Measurements from ENCODE around the gene FN1. TPM values are rescaled to one million over a fixed set of nuclear protein-coding genes. Genes with fewer than 3 reads are reported as not detected.

Gene FN1
- total RNA-seq, 1 donor from 2014 or later, result 30,644 TPM

- Mint-ChIP-seq H3K4me1 (ENCODE audit: low read depth) (peaks cover 75% of the 10 kb centered on the region), H3K9me3 (ENCODE audit: low read depth) (no peaks in the 10 kb centered on the region), H3K4me3 (ENCODE audit: unreplicated experiment) (no peak overlapping the region), H3K27ac (ENCODE audit: unreplicated experiment) (peak overlapping the region; percentile 78), H3K27me3 (ENCODE audit: low read depth) (no peaks in the 10 kb centered on the region), H3K36me3 (ENCODE audit: low read depth) (peaks cover 42% of the 10 kb centered on the region)
- no peak for TF ChIP-seq CTCF (IDR thresholded peaks at IDR 0.05)
- no peak for DNase-seq (ENCODE audit: low spot score)
Measured at GRCh38 chr2:215358891-215359575, 76.8 kb downstream of the FN1 start.

GRCh38 chr2:215358312-215358845 is 77.5 kb downstream of the FN1 start:
- Mint-ChIP-seq H3K9me3 (ENCODE audit: low read depth) (no peaks in the 10 kb centered on the region), H3K27ac (ENCODE audit: unreplicated experiment) (peak overlapping the region; percentile 78), H3K4me3 (ENCODE audit: unreplicated experiment) (no peak overlapping the region), H3K4me1 (ENCODE audit: low read depth) (peaks cover 68% of the 10 kb centered on the region), H3K36me3 (ENCODE audit: low read depth) (peaks cover 36% of the 10 kb centered on the region), H3K27me3 (ENCODE audit: low read depth) (no peaks in the 10 kb centered on the region)
- DNase-seq (ENCODE audit: low spot score), result no peak
- no peak for TF ChIP-seq CTCF (IDR thresholded peaks at IDR 0.05)

- H3K9me3 Mint-ChIP-seq (ENCODE audit: low read depth), result no peaks in the 10 kb centered on the region
- DNase-seq (ENCODE audit: low spot score), result no peak
Measured at GRCh38 chr2:215357660-215358059, 78.2 kb downstream of the FN1 start.

GRCh38 chr2:215356948-215357461 is 78.9 kb downstream of the FN1 start:
- Mint-ChIP-seq H3K27ac (ENCODE audit: unreplicated experiment) (peak overlapping the region; percentile 56), H3K36me3 (ENCODE audit: low read depth) (peaks cover 23% of the 10 kb centered on the region), H3K4me1 (ENCODE audit: low read depth) (peaks cover 60% of the 10 kb centered on the region), H3K9me3 (ENCODE audit: low read depth) (no peaks in the 10 kb centered on the region), H3K27me3 (ENCODE audit: low read depth) (no peaks in the 10 kb centered on the region), H3K4me3 (ENCODE audit: unreplicated experiment) (no peak overlapping the region)
- no peak for DNase-seq (ENCODE audit: low spot score)
- TF ChIP-seq CTCF (IDR thresholded peaks at IDR 0.05), result peak; percentile 10

More at GRCh38 chr2:215357660-215358059, 78.2 kb downstream of the FN1 start:
- TF ChIP-seq CTCF (IDR thresholded peaks at IDR 0.05), result no peak
- no peaks in the 10 kb centered on the region for H3K27me3 Mint-ChIP-seq (ENCODE audit: low read depth)
- peaks cover 65% of the 10 kb centered on the region for H3K4me1 Mint-ChIP-seq (ENCODE audit: low read depth)
- no peak overlapping the region for H3K4me3 Mint-ChIP-seq (ENCODE audit: unreplicated experiment)
- peaks cover 30% of the 10 kb centered on the region for H3K36me3 Mint-ChIP-seq (ENCODE audit: low read depth)
- peak overlapping the region; percentile 56 for H3K27ac Mint-ChIP-seq (ENCODE audit: unreplicated experiment)

GRCh38 chr2:215356334-215356947 is 79.4 kb downstream of the FN1 start:
- H3K9me3 Mint-ChIP-seq (ENCODE audit: low read depth), result no peaks in the 10 kb centered on the region
- H3K4me1 Mint-ChIP-seq (ENCODE audit: low read depth), result peaks cover 61% of the 10 kb centered on the region
- H3K4me3 Mint-ChIP-seq (ENCODE audit: unreplicated experiment), result no peak overlapping the region
- H3K27me3 Mint-ChIP-seq (ENCODE audit: low read depth), result no peaks in the 10 kb centered on the region
- TF ChIP-seq CTCF (IDR thresholded peaks at IDR 0.05), result no peak
- peak overlapping the region; percentile 56 for H3K27ac Mint-ChIP-seq (ENCODE audit: unreplicated experiment)
- peaks cover 19% of the 10 kb centered on the region for H3K36me3 Mint-ChIP-seq (ENCODE audit: low read depth)
- no peak for DNase-seq (ENCODE audit: low spot score)

Data from chondrocyte (in vitro differentiated cells).